ENCODE measurements around the gene DPYSL3.
A peak's percentile ranks its signal among the peaks of the same experiment; 100 is the strongest.

The DPYSL3 gene

DNA sequence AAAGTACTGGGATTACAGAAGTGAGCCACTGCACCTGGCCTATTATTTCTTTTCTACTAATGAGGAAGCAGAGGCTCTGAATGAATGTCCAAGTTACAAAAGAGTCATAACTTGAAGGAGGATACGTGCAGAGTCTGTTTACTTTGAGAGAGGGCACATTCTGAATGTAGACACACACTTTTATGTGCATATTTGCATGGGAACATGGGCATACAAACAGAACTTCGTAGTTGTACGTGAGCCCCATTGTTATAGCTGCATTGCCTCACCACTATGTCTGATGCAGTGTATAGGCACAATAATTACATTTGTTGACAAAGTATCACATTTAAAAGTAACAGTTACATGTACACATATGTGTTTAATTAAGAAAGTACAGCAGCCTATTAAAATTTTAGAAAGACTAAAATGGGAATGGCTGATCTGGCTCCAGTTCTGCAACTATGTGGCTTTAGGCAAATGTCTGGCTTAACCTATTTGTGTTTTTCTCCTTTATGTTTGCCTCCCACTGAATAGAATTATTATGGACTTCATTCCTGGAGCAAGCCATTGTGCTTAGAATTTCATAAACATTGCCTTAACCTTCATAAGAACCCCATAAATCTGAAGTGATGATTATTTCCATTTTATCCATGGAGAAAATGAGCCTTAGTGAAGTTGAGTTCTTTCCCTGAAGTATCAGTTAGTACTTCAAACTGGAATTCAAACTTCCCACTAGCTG is 3.0 kb upstream of the DPYSL3 start:
- DNase-seq, result peak; percentile 69

DNA sequence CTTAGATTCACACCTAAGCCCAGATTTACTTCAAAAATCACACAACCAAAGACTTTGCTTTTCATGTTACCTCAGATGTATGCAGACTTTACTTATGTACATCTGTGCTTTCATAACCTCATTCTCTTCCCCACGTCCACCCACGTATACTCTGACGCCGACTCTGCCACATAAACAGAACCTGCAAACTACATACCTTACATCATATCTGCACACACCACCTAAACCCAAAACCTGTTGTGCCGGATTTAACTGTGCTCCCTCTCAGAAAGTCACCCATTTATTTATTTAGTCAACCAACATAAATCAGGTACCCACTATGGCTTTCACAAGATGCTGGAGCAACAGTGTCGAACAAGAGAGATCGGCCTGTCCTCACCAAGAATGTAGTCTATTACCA is 1.0 kb upstream of the DPYSL3 start:
- no peak for DNase-seq

DNA sequence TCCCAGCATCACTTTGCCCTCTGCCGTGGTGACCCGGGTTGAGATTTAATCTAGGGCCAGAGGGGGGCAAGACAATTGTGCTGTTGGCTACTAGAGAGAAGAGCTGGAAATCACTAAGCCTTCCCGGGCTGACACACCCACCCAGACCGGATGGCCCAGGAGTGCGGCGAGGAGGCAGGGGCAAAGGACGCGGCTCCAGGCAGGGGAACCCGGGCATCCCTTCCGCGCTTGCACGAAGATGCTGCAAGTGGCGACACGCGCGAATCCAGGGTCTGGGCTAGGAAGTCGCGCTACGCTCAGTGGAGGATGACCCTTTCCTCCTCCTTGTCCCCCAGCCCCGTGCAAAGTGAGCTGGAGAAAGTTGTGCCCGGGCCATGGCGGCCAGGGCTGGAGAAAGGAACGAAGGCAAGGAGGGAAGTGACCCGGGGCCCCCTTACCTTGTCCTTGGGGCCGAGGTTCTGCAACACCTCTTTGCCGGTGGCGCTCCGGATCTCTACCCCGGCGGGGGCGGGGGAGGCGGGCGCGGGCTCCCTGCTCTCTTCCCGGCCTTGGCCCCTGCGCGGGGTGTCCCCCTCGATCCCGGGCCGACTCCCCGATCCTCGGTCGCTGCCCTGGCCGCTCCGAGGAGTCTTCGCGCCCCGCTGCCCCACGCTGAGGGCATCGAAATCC is 693 bp downstream of the DPYSL3 start:
- DNase-seq, result no peak

DNA sequence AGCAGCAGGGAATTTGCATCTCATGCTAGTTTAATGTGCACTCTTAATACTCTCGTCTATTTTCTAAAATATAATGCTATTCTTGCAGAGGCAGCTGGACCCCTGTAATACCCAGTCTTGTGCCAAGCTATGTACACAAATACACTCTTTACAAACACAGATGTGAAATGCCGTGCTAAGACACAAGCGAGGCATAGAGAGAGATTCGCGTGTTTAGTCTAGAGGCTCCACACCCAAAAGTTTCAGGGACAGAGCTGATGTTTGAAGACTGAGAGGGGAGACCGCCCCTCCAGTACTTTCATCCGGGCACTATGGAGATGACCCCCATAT is 1.2 kb downstream of the DPYSL3 start:
- no peak for DNase-seq

DNA sequence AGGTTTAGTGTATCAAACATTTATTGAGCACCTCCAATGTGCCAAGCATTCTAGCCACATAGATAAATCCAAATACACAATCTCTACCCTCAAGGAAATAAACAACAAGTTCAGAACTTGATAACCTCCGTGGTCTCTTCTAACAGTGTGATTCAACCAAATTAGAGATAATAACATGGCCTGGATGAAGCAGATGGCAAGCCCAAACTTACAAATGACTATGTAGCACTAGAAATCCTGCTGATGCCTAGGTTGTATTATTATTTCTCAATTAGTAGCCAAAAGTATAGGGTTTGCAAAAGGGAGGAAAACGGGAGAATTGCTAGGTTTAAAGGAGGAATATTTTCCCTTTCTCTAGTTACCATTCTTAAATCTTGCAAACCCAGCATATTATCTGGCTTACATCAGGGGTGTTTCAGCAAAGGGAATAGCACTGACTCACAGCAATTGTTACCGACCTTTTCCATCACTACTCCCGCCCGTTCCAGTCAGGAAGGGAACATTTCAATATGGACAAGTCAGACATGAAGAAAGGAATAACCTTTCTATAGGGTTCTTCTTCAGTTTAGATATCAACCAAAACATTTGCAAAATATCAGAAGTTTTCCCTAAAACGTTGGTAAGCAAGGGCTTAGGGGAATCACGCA is 2.3 kb downstream of the DPYSL3 start:
- no peak for DNase-seq

DNA sequence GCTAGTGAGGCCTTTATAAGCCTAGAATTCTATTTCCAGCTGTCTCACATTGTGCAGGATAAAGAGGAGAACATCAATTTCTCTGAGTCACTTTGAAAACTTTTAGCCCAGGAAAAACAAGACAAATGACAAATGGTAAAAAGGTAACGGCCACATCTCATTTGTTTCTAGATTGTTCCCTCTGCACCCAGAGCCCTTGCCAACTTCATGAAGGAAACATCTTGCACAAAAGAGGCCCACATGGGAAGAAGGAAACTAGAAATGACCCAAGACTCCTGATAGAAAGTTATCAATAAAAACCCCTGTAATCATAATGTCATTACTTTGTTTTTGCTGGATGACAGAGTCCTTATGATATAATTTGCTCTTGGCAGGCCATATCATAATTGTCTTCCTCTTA is 5.3 kb downstream of the DPYSL3 start:
- DNase-seq, result no peak

DNA sequence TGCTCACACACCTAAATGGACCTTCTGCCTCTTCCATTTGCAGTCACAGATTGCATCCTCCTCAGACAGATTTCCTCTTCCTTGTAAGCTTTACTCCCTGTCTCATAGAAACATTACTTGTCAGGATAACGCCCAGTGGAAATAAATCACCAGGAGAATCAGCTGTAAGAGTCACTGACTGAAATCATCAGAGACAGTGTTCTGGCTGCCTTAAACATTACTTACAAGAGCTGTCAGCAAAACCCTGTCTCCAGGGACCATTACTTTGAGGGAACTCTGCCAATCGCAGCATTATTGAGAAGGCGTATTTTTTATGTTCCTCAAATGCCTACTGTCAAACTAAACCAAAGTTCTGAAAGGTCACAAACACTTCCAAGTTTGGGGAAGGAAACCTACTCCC is 5.9 kb downstream of the DPYSL3 start:
- DNase-seq, result no peak

DNA sequence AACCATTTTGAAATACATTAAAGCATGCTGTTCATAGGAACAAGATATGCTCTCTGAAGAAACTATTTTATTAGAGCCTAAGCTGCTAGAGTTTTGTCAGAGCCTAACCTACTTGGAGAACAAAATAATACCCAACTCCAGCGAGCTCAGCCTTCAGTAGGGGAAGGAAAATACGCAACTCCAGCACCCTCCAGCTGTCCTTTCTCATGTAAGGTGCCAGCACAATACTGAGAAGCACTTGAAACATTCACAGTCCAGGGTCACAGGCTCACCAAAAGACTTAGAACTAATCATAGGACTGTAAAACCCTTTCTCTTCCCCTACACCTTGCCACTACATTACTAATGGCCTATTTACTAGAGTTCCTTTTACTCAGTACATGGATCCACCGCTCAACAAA is 18.9 kb downstream of the DPYSL3 start:
- no peak for DNase-seq

DNA sequence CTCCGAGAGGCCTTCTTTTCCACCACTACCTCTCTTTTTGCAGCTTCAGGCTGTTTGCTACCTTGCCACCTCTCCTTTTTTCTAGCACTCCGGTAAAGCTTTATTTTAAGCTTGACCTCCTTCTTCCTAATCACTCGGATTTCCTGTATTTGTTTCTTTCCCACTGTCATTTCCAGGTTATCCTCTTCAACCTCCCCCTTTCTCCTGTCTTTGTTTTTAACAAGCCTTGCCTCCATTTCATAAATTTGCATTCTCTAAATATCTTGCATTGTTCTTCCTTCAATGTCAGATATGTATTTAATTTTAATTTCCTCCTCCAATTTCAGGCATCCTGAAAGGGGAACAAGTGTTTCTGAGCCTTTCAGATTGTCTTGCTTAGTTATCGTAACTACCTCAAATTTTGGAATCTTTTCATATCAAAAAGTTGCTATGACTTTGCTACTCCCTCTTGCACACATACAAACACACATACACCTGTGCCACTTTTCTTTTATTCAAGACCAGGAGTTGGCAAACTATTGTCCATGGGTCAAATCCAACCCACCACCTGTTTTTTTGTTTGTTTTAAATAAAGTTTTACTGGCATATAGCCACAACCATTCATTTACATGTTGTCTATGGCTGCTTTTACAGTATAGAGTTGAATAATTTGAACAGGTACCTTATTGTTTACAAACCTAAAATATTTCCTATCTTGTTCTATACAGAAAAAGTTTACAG is 22.7 kb downstream of the DPYSL3 start:
- no peak for DNase-seq

DNA sequence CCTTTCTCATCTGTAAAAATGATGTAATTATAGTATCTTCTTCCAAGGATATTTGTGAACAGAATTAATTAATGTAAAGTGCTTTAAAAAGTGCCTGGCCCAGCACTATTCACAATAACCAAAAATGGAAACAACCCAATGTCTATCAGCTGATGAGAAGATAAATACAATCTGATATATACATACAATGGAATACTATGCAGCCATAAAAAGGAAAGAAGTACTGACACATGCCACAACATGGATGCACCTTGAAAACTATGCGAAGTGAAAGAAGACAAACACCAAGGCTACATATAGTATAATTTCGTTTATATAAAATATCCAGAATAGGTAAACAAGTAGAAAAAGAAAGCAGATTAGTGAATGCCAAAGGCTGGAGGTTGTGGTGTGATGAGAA is 24.1 kb downstream of the DPYSL3 start:
- no peak for DNase-seq

DNA sequence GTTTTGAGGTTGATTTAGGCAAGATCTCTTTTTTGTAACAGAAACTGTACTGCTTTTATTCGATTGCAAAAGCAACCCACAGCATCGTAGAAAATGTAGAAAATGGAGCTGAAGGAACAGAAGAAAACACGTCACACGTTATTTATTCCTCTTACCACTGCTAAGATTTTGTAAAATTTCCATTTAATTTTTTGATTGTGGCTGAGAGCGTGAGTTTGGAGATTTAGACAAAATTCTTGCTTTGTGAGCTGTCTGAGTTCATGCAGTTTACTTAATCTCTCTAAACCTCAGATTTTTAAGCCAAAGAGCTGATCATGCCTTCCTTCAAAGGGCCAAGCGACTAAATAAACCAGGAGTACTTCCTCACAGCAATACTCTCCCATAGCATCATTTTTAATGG is 24.8 kb downstream of the DPYSL3 start:
- DNase-seq, result no peak

DNA sequence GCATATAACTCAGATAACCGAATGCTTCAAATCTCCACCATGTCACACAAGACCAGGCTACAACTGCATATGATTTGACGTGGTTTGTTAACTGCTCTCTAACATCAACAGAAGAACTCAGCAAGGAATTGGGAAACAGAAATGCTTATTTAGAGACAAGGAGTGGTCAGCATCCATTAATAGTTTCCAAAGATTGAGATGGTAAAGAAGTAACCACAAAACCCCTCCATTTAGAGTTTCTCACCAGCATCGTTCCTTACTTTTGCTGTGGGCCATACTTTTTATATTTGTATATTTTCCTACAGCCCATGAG is 25.2 kb downstream of the DPYSL3 start:
- no peak for DNase-seq

DNA sequence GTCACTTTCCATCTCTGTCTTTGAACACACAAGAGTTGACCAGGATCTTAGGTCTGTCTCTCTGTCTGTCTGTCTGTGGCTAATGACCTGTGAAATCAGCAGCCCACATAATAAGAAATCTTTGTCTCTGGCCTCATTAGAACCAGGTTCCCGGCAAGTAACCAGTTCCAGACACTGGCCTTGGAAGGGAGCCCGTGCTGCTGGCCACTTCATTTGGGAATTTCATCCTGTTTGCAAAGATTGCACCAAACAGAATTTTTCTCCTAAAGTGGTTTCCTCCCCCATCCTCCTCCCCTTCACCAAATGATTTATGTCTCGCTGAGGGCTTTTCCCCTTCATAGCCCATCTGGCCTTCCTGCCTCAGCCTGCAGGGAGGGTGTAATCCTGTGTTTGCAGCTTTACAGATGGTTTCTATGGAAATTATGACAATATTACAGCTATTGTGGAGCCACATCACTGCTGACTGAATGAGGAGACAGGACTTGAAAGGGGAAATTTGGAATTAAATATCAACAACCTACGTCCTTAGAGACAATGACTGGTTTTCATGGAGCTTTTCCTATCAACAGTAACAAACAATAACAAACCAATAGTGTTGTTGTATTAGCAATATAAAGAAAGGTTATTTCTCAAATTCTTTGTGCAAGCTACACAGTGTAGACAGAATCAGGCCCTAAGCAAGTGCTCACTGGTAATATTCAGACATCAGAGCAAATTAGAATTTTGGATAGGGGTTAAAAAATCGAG is 25.7 kb downstream of the DPYSL3 start:
- no peak for DNase-seq

DNA sequence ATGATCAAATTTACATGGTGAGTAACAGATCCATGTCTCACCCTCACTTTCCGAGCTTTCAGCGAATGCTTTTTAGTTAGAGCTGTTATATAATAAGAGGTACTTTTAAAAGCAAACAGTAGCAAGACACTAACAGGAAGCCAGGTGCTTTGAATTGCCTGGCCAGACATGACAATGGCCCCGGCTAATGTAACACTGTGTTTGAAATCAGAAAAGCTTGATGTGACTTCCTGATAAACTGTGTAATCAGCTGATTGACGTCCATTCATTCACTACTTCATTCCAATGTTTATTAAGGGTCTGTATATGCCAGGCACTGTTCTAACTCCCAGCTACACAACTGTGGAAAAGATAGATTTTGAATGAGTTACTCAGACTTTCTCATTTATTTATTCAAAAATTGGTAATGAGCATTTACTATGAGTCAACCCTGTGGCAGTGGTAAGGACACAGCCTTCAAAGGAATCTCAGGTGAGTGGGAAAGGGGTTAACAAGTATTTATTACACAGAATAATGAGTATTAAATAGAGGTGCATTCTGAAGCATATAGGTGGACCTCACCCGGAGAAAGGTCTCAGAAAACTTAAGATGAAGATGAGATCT is 26.6 kb downstream of the DPYSL3 start:
- no peak for DNase-seq

DNA sequence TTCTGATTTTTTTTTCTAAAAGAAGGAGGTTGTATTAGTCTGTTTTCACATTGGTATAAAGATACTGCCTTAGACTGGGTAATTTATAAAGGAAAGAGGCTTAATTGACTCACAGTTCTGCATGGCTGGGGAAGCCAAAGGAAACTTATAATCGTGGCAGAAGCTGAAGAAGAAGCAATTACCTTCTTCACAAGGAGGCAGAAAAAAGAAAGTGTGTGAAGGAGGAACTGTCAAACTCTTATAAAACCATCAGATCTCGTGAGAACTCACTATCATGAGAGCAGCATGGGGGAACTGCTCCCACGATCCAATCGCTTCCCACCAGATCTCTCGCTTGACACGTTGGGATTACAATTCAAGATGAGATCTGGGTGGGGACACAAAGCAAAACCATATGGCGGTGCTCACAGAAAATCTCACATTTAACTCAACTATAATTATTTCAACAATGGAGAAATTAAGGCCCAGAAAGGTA is 27.1 kb downstream of the DPYSL3 start:
- no peak for DNase-seq

DNA sequence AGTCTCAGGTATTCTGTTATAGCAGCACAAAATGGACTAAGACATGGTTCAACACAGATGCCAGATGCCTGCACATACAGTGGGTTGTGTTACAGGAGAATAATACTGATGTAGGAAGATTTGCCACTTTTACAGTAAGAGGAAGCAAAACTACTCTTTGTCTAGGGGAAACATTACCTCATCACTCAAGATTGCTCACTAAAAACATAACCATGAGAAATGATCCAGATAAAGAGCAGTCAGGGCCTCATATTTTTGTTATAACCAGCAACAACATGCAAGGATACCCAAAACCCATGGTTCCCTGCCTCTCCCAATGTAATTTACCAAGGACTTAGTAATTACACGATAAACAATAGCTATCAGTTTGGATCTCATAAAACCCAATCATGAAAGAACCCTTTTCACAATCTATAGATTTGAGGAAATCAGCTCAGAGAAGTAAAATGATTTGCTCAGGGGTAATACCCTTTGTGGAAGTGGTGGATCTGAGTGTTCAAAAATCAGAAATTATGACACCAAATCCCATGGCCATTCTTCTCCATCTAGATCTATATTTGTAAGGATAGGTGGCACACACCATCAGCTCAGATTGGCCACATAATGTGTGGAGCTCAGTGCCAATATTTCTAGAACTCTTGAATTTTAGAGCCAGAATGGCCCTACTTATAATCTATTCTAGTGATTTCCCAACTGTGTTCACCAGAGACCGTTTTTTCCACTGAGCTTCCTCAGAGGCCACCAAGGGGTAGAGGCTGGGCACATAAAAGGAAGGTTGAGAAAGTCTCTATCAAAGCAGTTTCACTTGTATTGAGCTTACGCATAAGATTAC is 27.8 kb downstream of the DPYSL3 start:
- DNase-seq, result no peak

DNA sequence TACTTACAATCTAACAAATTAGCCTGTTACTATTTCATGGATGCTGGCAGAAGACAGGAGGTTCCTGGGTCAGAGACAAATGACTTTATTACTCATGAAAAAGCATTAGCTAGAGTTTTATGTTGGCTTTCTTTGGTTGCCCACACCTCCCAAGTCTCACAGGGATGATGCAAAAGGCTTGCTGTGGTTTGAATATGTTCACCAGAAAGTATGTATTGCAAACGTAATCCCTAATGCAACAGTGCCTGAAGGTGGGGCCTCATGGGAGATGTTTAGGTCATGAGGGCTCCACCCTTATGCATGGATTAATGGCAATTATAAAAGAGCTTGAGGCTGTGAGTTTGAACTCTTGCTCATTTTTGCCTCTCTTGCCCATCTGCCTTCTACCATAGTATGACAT is 28.5 kb downstream of the DPYSL3 start:
- DNase-seq, result no peak

DNA sequence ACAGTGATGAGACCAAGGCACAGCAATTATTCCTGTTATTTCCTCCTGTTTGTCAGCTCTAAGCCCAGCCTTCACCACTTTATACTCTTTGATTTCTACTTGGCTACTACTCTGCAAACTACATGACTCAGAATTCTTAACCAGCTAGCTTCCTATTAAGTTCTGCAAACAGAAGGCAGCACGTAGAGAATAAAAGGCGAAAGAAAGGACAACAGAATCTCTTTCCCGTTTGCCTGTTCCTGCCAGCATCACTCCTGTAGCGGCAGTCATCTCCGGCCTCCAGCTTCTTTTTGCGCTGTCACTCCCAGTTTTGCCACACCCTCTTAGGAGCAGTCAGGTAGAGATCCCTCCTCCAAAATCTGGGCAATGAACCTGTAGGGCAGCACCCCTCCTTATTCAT is 29.9 kb downstream of the DPYSL3 start:
- DNase-seq, result no peak

DNA sequence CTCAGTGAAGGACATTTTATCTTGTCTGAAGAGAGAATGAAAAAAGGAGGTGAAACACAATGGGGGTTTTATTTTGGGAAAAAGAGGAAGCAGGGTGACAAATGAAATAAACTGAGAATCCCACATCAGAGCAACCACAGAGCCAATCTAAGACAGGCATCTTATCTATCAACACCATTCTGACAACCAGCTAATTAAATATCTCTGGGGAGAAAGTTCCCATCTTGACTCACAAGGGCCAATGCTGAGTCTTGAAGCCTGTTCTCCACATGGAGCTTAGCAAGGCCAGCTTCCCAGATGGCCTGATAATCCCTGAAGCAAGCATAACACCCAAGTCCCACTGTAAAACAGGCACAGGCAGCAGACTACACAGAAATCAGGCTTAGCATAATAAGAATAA is 30.4 kb downstream of the DPYSL3 start:
- DNase-seq, result no peak

DNA sequence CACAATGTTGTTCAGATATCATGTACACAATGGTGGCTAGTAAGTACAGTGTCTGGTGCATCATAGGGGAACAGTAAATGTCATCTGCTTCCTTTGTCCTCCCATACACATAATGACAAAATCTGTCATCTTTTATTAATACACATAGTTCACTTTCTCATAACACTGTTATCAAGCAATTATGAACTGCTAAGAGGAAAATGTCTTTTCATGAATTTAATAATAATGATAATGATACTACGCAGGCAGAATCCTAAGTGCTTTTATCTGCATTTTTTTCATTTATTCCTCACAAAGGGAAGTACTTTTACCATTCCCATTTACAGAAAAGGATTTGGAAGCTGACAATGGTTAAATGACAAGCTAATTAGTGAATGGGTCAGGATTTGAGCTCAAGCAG is 35.7 kb downstream of the DPYSL3 start:
- DNase-seq, result no peak

DNA sequence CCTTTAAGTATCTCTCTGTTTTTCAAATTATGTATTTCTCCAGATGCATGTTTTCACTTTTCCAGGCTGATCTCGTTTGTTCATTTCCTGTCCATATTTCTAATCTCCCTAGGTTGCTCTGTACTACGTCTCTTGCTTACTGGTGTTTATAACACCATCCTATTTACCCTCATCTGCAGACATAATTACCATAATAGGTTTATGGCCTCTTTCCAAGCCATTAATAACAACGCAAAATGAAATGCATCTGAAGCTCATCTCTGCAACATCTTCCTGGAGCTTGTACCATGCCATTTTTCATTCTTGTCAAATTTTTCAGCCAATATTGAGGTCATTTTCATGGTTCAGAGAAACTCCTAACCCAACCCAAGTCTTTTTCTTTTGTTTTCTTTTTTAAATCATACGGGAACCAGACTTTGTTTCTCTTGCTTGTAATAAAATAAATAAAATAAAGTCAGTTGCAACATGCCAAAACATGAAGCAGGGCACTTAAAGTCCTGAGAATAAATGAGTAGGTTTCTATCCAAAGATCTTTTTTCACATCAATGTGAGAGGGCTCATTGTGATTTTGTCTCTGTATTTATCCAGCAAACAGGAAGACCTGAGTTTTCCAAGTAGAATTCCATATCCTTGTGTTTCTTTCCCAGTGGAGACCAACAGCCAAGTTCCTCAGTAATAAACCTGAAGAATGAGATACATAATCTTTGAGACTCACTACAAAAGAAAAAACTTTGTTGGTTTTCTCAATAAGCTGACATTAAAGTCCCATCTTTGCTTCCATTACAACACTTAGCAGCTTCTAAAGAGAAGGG is 37.0 kb downstream of the DPYSL3 start:
- DNase-seq, result no peak

Measured in NCI-H1048 (cell line).